Erythroblast (primary cell): ENCODE data around the gene TTC28.

Experiments
- GATA1 ChIP-seq: IDR thresholded peaks from 2 replicates; pipeline ENCODE4 v1.6.1; 2011; ENCODE audit warnings: low read depth, mild to moderate bottlenecking, control low read depth, low read length, moderate library complexity
- POLR2A ChIP-seq: IDR thresholded peaks from 2 replicates; pipeline ENCODE4 v1.6.1; 2011; ENCODE audit warnings: mild to moderate bottlenecking, low read length

GRCh38 chr22:28426346-28427132 is 253.1 kb downstream of the TTC28 start:
- TF ChIP-seq POLR2A (no peak), GATA1 (no peak)
